Vagina (tissue), 2 donors: ENCODE data around the gene TFAP2A. TPM values are rescaled to one million over a fixed set of nuclear protein-coding genes. Genes with fewer than 3 reads are reported as not detected.

Experiments
- DNase-seq, 2 donors: peaks; one replicate each; pipeline ENCODE4 v3.0.0-alpha.2; 2017; ENCODE audit errors: extremely low spot score in 2 of 2
- H3K27ac ChIP-seq: fragments of 200-600 bp; sonication (generic); one replicate; pipeline ENCODE4 v1.5.1; 2019
- H3K27me3 ChIP-seq: fragments of 200-600 bp; sonication (generic); one replicate; pipeline ENCODE4 v1.5.1; 2019
- H3K36me3 ChIP-seq, 2 donors: fragments of 200-600 bp; sonication (generic); one replicate each; pipeline ENCODE4 v1.5.1; 2017 to 2019
- H3K4me1 ChIP-seq: fragments of 200-600 bp; sonication (generic); one replicate; pipeline ENCODE4 v1.5.1; 2019
- H3K4me3 ChIP-seq, 2 donors: fragments of 200-600 bp; sonication (generic); 1 replicate in 1 of 2; 2 replicates in 1 of 2; pipeline ENCODE4 v1.5.1; 2016 to 2019
- H3K9me3 ChIP-seq: fragments of 200-600 bp; sonication (generic); one replicate; pipeline ENCODE4 v1.5.1; 2019
- CTCF ChIP-seq, 3 experiments: fragments of 450-650 bp in 2 of 3; fragments of 200-600 bp in 1 of 3; sonication (generic) in 1 of 3; IDR thresholded peaks; one replicate each; pipeline ENCODE4 v1.5.1; 2017 to 2019; ENCODE audit warnings: antibody characterized with exemption in 3 of 3, mild to moderate bottlenecking in 2 of 3, moderate library complexity in 2 of 3
- POLR2A ChIP-seq, 2 donors: fragments of 450-650 bp; IDR thresholded peaks; one replicate each; pipeline ENCODE4 v1.6.1; 2017; ENCODE audit warnings: antibody characterized with exemption in 2 of 2, mild to moderate bottlenecking in 2 of 2, moderate library complexity in 2 of 2
- POLR2AphosphoS5 ChIP-seq, 2 donors: sonication (generic); formaldehyde crosslinking; IDR thresholded peaks; one replicate each; pipeline ENCODE4 v1.9.0; 2017; ENCODE audit warnings: antibody characterized with exemption in 2 of 2, mild to moderate bottlenecking in 2 of 2, low read depth in 1 of 2; ENCODE audit not compliant: insufficient read depth in 1 of 2
- intact Hi-C: fragments of 100-400 bp; cut with DNase I; formaldehyde crosslinking; loops from one replicate; pipeline ENCODE4 v1.15.1; 2023
- total RNA-seq: library from RNA; depleted of rRNA; stranded (reverse); fragments of >200 nt; gene quantifications from one replicate; pipeline ENCODE4 v1.2.3, GENCODE V29; 2016

The TFAP2A gene
- total RNA-seq, 1 donor from 2014 or later, result 19.4 TPM

DNA sequence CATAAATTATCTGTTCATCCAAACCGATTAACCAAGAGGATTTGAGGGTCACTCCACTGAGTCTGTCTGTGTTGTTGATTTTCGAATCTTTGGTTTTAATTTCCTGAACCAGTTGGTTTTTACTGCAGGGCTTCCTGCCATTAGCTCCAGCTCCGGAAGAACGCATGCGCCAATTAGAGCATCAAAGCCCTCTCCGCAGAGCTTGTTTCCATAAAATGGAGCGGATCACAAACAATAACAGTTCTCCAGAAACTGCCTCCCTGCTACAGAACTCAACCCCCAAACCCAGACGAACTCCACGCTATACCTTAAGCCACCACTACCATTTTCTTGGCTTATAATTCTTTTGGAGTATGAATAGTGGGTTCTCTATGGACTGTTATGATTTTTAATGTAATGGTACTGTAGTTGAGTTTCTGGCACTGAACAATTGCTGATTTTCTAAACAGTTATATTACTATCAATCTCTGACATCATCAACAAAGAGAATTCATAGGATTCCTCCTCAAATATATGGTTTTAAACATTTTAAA lies 13.8 kb downstream of the TFAP2A start:
- Histone ChIP-seq H3K4me1 (peaks cover 21% of the 10 kb centered on the region), H3K4me3 (no peak overlapping the region), H3K9me3 (no peaks in the 10 kb centered on the region), H3K36me3 (no peaks in the 10 kb centered on the region), H3K27me3 (no peaks in the 10 kb centered on the region), H3K27ac (no peak overlapping the region)
- TF ChIP-seq POLR2AphosphoS5 (IDR thresholded peaks at IDR 0.05; ENCODE audit: insufficient read depth in 1 of 2, low read depth in 1 of 2), result no peak
- no peak for TF ChIP-seq POLR2A (IDR thresholded peaks at IDR 0.05)
- TF ChIP-seq CTCF (IDR thresholded peaks at IDR 0.05), result no peak
- DNase-seq, result no peak
- intact Hi-C loops, result no loop called here

- no peak for DNase-seq
- Histone ChIP-seq H3K4me3 (no peak overlapping the region), H3K27me3 (no peaks in the 10 kb centered on the region), H3K27ac (no peak overlapping the region), H3K9me3 (no peaks in the 10 kb centered on the region), H3K36me3 (no peaks in the 10 kb centered on the region), H3K4me1 (peaks cover 21% of the 10 kb centered on the region)
- TF ChIP-seq POLR2AphosphoS5 (IDR thresholded peaks at IDR 0.05; ENCODE audit: insufficient read depth in 1 of 2, low read depth in 1 of 2) (peak in 1 of 2 donors; percentile 61), CTCF (IDR thresholded peaks at IDR 0.05) (no peak)
- intact Hi-C loops, result no loop called here
These were observed 14.5 kb downstream of the TFAP2A start for GRCh38 chr6:10400330-10400729.

GRCh38 chr6:10399451-10399850 lies 15.4 kb downstream of the TFAP2A start:
- Histone ChIP-seq H3K4me3 (no peak overlapping the region), H3K27me3 (no peaks in the 10 kb centered on the region), H3K9me3 (no peaks in the 10 kb centered on the region), H3K4me1 (peaks cover 13% of the 10 kb centered on the region), H3K27ac (no peak overlapping the region), H3K36me3 (no peaks in the 10 kb centered on the region)
- no peak for TF ChIP-seq CTCF (IDR thresholded peaks at IDR 0.05)
- no peak for TF ChIP-seq POLR2AphosphoS5 (IDR thresholded peaks at IDR 0.05; ENCODE audit: insufficient read depth in 1 of 2, low read depth in 1 of 2)
- TF ChIP-seq POLR2A (IDR thresholded peaks at IDR 0.05), result no peak
- no peak for DNase-seq
- intact Hi-C loops, result no loop called here

- Histone ChIP-seq H3K4me1 (peaks cover 10% of the 10 kb centered on the region), H3K27ac (no peak overlapping the region), H3K4me3 (no peak overlapping the region), H3K36me3 (no peaks in the 10 kb centered on the region), H3K27me3 (no peaks in the 10 kb centered on the region), H3K9me3 (no peaks in the 10 kb centered on the region)
- DNase-seq, result no peak
- TF ChIP-seq CTCF (IDR thresholded peaks at IDR 0.05) (no peak), POLR2A (IDR thresholded peaks at IDR 0.05) (no peak), POLR2AphosphoS5 (IDR thresholded peaks at IDR 0.05; ENCODE audit: insufficient read depth in 1 of 2, low read depth in 1 of 2) (no peak)
- intact Hi-C loops, result no loop called here
These were observed 16.2 kb downstream of the TFAP2A start for GRCh38 chr6:10398446-10399218.
